Measurements from ENCODE around the gene SF3A1.

Gene SF3A1

DNA sequence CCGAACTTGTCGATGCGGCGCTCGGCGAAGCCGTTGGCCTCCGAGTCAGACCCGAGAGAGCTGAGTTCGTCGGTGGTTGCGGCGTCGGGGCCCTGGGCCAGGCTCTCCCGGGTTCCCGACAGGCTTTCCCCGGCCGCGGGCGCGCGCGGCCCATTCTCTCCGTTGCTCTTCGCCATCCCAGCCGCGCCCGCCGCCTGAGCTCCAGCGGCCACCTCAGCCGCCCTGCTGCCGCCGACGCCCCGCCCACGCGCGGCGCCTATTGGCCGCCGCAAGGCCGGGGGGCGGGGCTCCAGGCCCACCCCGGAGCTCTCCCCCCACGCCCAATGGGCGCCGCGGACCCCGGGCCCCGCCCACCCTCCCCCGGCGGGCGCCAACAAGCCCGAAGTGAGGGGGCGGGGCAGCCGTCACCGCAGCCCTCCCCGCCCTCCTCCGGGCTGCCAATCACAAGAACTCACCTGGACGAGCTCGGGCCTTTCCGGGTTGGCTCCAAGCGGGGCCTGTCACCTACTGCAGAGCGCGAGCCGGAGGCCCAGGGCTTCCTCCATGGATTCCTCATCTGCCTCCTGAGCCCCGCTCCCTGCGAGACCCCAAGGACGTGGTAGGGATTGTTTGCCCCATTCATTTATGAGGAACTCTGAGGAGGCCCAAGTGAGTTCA lies 29.9 kb downstream of the SF3A1 start, which contains the start of gene TBC1D10A:
TSS of gene TBC1D10A (minus strand) at position 236 of the 657 bp plus-strand sequence. CDS start at position 176, 60 bp downstream.
- peak within 1 kb of the TSS; percentile 73 for H3K27ac ChIP-seq
- DNase-seq (ENCODE audit: low read depth, low spot score), result peak; percentile 74

DNA sequence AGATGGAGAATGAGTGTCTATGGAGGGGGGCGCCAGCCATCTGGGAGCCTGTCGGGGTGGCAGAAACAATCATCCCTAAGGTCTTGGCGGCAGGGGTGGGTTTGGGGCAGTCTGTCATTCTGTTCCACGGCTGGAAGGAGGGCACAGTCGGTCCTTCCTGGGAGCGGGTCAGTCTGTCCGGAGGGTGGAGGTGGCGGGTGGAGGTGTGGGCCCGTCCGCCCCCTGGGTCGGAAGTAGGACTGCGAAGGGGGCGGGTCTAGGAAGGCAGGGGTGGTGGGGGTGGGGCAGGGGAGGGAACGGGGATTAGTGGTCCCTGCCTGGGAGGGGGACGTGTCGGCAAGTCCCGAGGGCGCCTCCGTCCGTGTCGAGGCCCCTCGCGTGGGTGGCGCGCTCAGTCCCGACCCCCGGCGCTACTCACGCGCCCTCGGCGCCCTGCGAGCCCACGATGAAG lies 30.4 kb downstream of the SF3A1 start:
- H3K27ac ChIP-seq, result peak overlapping the region; percentile 73
- DNase-seq (ENCODE audit: low read depth, low spot score), result no peak

DNA sequence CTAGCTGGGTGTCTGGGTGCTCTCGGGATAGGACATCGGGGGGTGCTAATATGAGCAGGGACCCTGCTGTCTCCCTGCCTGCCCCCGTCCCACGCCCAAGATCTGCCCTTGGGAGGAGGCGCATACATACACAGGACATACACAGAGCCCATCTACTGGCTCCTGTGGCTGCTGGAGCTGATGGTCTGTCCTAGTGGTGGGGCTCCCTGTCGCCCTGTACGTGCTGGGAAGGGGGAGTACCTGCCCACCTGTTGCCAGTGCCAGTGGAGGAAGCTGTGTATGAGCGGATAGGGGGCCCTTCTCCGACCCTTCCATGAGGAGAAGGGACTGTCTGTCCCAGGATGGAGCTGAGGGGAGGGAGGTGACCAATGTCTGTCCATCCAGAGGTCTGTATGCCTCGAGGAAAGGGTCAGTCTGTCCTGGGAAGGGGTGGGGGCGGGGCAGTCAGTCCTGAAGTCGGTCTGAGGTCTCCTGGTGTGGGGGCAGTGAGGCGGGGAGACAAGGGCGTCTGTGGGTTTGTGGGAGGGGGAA lies 30.9 kb downstream of the SF3A1 start:
- DNase-seq (ENCODE audit: low read depth, low spot score), result no peak
- peak overlapping the region; percentile 73 for H3K27ac ChIP-seq

DNA sequence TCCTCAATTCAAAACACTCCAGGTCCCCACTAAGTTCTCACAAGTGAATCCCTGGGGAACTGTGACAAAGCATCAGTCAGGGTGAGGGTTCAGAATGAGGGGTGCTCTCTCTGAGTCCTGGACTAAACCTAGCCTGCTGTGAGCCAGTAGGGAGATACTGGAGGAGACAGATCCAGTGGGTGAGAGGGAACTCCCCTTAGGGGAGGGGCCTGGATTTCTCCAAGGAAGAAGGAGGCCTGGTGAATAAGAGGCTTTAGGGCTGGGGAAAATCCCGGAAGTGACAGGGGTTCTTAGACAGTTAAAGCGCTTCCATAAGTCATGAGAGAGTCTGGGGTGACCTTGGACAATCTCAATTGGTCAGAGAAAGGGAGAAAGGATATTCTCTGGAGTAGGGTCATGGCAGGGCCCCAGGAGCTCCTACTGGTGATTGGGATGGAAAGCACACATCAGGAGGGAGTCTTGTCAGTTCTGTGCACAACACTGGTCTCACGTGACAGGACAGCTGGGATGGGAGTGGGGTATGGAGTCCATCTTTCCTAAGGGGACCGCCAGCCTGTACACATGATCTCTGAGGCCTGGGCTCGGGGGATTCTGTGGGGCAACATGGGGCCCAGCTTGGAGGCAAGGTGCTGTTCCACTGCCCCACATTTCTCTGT lies 31.5 kb downstream of the SF3A1 start:
- peak overlapping the region; percentile 73 for H3K27ac ChIP-seq

DNA sequence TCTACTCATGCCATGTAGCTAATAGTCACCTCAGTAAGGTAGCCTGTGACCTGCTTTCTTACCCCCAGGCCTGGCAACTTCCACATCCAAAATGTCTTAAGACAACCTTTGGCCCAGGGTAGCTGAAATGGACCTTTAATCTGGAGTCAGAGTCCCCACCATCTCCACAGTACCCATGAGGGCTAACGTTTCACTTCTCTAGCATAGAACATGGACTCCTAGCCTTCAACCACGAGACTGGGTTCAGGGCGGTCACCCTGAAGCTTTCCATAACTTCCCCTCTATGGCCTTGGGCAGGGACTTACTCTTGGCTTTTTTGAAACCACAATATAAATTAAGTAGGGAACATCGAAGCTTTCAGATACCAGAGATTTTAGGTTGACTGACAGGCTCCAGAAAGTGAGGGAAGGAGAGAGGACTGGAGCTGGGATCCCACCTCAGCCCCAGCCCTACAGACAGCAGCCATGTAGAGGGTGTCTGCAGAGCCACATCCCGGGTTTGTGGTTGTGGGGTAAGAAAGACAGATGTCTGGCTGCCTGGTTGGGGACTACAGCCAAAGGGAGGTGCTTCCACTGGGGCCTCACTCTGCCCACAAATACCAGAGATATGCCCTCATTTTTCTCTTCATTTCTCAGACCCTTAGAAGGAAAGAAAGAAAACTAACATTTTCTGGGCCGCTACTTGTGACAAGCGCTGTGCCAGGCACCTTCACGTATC lies 32.5 kb downstream of the SF3A1 start:
- no peak for DNase-seq (ENCODE audit: low read depth, low spot score)
- H3K27ac ChIP-seq, result no peak overlapping the region

More for the DNA sequence above, 31.5 kb downstream of the SF3A1 start:
- peak; percentile 51 for DNase-seq (ENCODE audit: low read depth, low spot score)

DNA sequence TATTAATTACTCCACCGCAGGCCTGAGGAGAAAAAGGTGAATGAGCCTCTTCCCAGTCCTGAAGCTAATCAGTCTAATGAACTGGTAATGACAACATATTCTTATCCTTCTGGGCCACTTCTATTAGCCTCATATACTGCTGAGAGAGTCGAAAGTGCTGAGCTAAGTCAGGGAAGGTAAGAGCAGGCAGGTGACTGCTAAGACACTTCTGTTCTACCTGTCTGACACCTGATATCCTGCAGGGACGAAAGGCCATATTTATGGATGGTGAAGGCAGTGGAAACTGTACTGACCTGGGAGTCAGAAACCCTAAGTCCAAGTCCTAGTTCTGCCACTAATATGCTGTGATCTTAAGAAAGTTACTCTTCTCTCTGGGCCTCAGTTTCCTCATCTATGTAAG lies 33.4 kb downstream of the SF3A1 start:
- DNase-seq (ENCODE audit: low read depth, low spot score), result no peak
- H3K27ac ChIP-seq, result no peak overlapping the region

DNA sequence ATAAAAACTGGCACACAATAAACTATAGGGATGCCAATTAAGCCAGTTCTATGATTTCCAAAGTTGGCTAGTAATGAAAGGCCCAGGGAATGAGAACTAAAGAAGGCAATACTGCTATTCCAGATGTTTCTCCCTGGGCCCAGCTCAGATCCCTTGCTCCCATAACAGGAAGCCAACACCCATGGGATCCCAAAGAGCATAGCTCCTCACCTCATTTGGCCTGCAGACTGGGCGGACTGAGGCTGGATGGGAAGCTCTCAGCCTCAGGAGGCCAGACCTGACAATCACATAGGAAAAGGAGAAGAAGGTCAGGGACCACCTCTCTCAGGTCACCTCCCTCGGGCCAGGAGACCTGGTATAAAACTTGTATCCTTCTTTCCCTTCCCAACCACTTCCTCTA lies 35.2 kb downstream of the SF3A1 start:
- no peak overlapping the region for H3K27ac ChIP-seq
- no peak for DNase-seq (ENCODE audit: low read depth, low spot score)

DNA sequence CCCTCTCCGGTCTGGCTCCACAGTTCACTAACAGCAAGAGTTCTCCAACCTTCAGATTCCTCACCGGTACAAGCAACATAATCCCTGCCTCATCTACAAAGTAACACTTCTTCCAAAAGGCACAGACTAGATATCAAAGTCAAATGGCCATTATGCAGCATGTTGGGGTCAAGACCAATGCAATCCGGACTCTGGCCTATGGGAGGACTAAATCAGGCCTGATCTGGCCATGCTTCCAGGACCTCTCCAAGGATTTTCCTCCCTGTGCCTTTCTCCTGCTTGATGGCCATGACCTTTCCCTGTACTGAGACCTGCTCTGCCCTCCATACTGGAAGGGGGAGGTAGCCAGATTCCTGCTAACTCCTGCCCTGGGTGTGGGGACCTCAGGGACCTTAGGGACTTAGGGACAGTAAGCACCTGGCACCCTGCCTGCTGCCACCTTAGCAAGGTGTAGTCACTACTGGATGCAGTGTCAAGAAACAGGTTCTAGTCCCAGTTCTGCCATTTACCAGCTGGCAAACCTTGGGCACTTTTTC lies 36.6 kb downstream of the SF3A1 start:
- H3K27ac ChIP-seq, result no peak overlapping the region
- DNase-seq (ENCODE audit: low read depth, low spot score), result no peak

DNA sequence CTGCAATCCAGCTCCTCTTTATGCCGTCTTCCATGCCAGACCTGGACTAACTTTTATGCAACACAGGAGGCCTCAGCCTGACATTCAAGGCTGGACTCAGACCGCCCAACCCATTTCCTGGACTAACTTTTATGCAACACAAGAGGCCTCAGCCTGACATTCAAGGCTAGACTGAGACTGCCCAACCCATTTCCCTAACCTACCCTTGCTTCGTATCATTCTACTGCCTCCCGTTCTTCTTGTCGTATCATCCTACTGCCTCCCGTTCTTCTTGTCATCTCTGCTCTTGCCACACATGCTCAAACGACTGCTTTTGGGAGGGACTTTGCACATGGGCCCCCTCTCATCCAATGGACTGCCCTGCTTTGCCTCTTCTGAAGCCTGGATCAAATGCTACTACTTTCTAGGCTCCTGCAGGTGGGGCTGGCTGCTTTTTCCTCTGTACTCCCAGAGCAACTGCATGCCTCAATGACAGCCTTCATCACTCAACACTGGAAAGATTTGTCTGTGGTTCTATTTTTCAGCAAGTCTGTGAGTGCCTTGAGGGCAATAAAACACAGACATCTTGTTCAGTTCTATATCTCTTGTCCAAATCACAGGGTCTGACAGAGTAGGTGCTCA lies 37.8 kb downstream of the SF3A1 start:
- DNase-seq (ENCODE audit: low read depth, low spot score), result no peak
- no peak overlapping the region for H3K27ac ChIP-seq

DNA sequence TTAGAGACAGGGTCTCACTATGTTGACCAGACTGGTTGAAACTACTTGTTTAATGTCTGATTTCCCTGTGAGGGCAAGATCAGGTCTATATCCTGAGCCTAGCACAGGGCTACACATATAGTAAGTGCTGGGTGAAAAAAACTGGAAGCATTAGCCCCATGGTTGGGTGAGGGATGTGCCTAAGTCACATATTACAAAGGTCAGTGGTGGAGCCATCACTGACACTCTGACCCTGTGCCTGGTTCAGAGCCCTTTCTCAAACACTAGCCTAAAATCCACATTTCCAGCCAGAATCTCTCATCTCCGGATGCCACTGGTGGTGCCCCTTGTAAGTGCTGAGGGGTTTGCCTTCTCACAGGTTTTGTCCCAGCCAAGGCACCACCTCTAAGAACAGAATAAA lies 38.9 kb downstream of the SF3A1 start:
- DNase-seq (ENCODE audit: low read depth, low spot score), result no peak
- no peak overlapping the region for H3K27ac ChIP-seq

DNA sequence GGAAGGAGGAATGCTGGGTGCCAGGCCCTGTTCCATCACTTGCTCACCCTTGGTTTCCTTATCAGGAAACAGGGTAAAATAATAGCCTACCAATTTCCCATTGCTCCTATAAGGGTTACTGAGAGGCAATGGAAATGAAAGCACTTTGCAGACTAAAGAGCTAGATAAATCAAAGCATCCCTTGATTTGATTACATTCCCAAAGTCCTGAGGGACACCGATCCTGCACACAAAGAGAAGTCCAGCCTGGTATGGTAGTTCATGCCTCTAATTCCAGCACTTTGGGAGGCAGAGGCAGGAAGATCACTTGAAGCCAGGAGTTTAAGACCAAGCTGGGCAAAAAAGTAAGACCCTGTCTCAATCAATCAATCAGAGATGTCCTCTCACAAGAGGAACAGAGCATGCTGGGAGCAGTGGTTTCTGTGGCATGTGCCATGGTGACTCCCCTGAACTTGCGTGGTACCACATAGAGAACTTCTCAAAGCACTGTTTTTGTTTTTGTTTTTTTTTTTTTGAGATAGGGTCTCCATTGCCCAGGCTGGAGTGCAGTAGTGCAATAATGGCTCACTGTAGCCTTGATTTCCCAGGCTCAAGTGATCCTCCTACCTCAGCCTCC lies 40.6 kb downstream of the SF3A1 start:
- no peak for DNase-seq (ENCODE audit: low read depth, low spot score)
- H3K27ac ChIP-seq, result no peak overlapping the region

DNA sequence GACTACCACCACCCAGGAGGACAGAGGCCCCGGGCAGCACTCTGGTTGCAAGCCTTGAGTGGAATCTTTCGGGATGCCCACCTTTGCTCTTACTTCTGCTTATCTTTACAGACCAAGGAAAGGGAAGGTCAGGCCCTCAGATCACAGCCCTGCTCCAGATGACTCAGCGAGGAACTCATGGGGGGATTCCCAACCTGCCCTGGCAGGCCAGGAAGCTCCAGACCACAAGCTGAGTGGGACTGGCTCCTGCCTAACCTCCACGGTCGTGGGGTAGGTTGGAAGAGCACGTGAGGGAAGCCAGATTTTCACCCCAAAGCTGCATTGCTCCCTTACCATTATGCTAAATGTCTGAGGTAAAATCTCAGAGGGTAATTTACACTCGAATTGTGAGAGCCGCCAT lies 41.8 kb downstream of the SF3A1 start:
- DNase-seq (ENCODE audit: low read depth, low spot score), result no peak
- H3K27ac ChIP-seq, result peak overlapping the region; percentile 65

DNA sequence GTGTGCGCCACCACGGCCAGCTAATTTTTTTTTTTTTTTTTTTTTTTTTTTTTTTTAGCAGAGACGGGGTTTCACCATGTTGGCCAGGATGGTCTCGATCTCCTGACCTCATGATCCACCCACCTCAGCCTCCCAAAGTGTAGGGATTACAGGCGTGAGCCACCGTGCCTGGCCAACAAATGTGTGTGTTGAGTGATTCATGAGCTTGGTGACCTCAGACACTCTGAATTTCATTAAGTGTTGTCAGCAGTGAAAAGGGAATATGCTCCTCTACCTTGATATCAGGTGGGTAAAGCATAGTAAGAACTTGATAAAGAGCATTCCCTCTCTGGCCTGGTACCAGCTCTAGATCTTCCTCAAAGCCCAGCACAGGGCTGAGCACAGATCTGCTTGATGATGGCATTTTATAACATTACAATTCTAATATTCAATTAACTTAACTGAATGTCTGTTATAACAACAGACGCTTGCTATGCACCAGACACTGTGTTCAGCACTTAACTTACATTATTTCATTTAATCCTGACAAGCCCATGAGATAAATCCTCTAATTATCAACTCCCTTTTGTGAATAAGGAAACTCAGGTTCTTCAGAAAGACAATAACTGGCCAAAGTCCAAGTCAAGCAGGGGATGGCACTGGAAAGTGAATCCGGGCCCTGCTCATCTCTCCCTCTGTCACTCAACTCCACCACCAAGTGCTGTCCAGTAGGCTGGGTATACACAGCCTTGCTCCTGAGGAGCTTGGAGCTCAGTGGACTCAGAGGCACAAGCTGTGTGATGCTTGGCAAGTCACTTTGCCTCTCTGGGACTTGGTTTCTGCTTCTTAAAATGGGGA lies 42.9 kb downstream of the SF3A1 start:
- peak overlapping the region; percentile 65 for H3K27ac ChIP-seq
- DNase-seq (ENCODE audit: low read depth, low spot score), result no peak

DNA sequence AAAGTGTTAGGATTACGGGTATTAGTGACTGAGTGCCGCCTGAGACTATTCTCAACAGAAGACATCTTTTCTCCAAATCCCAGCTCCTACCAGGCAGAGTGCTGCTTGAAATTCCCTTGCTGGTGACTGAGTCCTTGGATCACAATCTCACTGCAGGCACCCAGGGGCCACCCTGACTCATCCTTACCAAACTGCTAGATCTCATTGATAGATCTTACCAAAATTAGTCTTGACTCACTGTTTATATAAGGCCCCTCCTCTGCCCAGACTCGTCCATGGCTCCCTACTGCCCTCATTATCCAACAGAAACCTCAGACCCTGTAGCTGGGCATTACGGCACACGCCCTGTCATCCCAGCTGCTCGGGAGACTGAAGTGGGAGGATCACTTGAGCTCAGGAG lies 44.6 kb downstream of the SF3A1 start:
- peak; percentile 85 for DNase-seq (ENCODE audit: low read depth, low spot score)
- H3K27ac ChIP-seq, result peak overlapping the region; percentile 65

DNA sequence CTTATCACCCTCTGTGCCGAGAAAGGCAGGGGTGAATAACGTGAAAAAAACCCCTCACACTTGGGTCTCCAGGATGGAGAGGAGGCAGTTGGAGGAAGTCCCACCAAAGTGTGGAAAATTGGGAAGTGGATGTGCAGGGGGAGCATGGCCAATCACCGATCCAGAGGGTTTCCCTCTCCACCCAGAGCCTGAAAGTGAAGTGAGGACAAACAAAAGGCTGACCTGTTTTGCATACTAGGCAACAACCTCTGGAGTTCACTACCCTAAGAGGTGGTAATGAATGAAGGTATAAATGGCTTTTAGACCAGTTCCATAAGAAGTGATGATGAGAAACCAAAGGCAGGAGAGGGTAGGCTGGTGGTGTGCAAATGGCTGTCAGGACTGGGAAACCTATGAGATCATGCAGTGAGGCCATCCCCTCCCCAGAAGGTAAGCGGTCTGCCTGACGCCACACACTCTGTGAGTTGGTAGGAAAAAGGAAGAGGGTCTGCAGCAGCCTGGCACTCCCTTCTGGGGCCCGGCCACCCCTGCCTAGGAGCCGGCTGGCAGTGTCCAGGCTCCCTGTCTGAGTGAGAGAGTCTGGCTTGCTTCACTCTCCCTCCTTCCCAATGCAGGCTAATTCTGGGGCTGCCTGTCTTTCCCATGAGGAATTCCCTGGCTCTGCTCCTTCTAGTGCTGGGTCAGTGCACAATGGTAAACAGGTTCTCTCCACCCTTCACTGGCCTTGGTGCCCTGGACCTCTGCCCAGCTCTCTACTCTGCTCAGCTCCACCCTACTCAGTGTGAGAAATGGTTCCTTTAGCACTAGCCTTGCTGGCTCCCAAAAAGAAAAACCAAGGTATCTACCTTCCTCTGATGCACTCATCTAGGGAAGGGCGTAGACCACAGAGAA lies 45.6 kb downstream of the SF3A1 start:
- no peak for DNase-seq (ENCODE audit: low read depth, low spot score)
- peak overlapping the region; percentile 65 for H3K27ac ChIP-seq

DNA sequence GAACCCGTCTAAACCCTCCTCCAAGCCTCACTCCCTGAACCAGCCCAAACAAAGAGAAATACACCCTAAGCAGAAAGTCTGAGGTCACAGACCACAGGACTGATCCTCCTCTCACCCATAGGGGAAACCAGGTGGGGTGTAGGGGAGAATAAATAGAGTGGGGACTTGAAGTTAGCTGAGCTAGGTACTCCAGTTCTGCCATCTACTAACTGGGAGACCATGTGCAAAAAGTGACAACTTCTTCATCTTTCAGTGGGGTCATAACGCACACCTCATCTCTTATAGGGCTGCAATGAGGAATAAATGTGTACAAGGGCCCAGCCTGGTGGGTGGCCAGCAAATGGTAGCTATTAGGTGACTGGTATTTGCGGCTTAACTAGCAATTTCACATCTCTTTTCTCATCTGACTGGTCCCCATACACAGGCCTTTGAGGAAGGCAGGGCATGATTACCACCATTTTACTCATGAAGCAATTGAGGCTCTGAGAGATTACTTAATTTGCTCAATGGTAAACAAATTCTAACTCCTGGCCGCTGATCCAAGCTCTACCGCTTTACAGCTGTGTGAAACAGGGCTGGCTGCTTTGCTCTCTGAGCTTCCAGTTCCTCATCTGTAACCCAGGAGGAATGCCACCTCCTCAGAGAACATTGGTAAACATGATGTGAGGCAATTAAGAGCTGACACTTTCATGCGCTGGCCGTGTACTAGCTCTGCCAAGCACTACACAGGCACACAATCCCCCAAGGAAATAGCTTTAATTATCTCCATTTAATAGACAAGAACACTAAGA lies 46.5 kb downstream of the SF3A1 start:
- peak overlapping the region; percentile 65 for H3K27ac ChIP-seq
- peak; percentile 62 for DNase-seq (ENCODE audit: low read depth, low spot score)

DNA sequence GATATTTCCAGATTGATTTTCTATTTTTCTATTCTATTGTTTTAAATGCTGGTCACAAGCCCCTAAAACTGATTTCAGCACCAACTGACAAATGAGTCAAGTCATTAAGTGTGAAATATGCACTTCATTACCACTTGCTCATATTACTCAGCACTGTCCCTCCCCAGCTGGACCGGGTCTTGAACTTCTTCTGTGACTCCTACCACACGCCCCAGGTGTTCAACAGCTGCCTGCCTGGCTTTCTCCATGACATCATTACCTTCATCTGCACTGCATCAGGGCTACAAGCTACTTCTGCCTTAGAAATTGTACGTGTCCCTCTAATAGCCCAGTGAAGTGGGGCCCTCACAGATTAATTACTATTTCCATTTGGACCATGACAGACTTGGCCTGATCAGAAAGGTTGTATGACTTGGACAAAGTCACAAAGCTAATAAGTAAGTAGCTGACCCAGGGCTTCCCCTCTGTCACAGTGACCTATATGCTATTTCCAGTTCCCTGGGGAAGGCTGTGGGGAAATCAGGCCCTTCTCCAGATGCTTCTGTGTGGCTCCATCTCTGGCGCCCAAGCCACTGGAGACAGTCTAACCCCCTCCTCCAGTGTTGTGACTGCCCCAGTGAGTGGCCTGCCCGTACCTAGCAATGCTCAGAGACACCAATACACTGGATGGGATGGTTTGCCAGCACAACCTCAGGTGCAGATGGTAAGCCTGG lies 48.0 kb downstream of the SF3A1 start:
- no peak for DNase-seq (ENCODE audit: low read depth, low spot score)
- peak overlapping the region; percentile 65 for H3K27ac ChIP-seq

All from epithelial cell of prostate (primary cell).